ENCODE measurements around the gene RPS28. TPM values are rescaled to one million over a fixed set of nuclear protein-coding genes. Genes with fewer than 3 reads are reported as not detected.

Gene RPS28
- total RNA-seq, 1 donor from 2014 or later = 1,119 TPM

- intact Hi-C loops (cut with DNase I) = no loop called here
- DNase-seq = peak; percentile 96
- ATAC-seq (ENCODE audit: poor library complexity) = peak; percentile 72
Measured at GRCh38 chr19:8361921-8362793, 40.9 kb downstream of the RPS28 start.

GRCh38 chr19:8363803-8364771, 42.8 kb downstream of the RPS28 start, which contains the start of gene ANGPTL4:
TSS of gene ANGPTL4 (plus strand) at chr19:8364155. CDS start at chr19:8364322, 167 bp downstream.
- ATAC-seq (ENCODE audit: poor library complexity) = peak; percentile 72
- peak; percentile 89 for DNase-seq
- intact Hi-C loops (cut with DNase I) = no loop called here

- ATAC-seq (ENCODE audit: poor library complexity) (no peak), DNase-seq (no peak)
- intact Hi-C loops (cut with DNase I) = no loop called here
Measured at GRCh38 chr19:8366121-8366581, 44.9 kb downstream of the RPS28 start.

- intact Hi-C loops (cut with DNase I) = no loop called here
- ATAC-seq (ENCODE audit: poor library complexity) (peak; percentile 3), DNase-seq (no peak)
Measured at GRCh38 chr19:8366961-8367326, 45.6 kb downstream of the RPS28 start.

- ATAC-seq (ENCODE audit: poor library complexity) (peak; percentile 60), DNase-seq (peak; percentile 94)
- intact Hi-C loops (cut with DNase I) = no loop called here
Measured at GRCh38 chr19:8367327-8368001, 46.2 kb downstream of the RPS28 start.

- DNase-seq = no peak
- intact Hi-C loops (cut with DNase I) = no loop called here
- ATAC-seq (ENCODE audit: poor library complexity) = no peak
Measured at GRCh38 chr19:8370176-8371010, 49.1 kb downstream of the RPS28 start.

- ATAC-seq (ENCODE audit: poor library complexity) = no peak
- no peak for DNase-seq
- intact Hi-C loops (cut with DNase I) = no loop called here
Measured at GRCh38 chr19:8371011-8371804, 49.9 kb downstream of the RPS28 start.

Other genes starting within 250 kb of the RPS28 start
- gene FBN3, start 171.9 kb upstream of the RPS28 start, total RNA-seq = not detected
- 19.1 TPM for gene CERS4, start 112.1 kb upstream of the RPS28 start, total RNA-seq
- gene CD320, start 13.1 kb upstream of the RPS28 start, total RNA-seq = 34.5 TPM
- gene NDUFA7, start 121 bp upstream of the RPS28 start, total RNA-seq = 127 TPM
- 21.8 TPM for gene KANK3, start 21.8 kb downstream of the RPS28 start, total RNA-seq
- gene ANGPTL4, start 42.7 kb downstream of the RPS28 start, total RNA-seq = 13.9 TPM
- 136 TPM for gene RAB11B, start 68.9 kb downstream of the RPS28 start, total RNA-seq
- 100.0 TPM for gene MARCHF2, start 91.8 kb downstream of the RPS28 start, total RNA-seq
- gene HNRNPM, start 123.5 kb downstream of the RPS28 start, total RNA-seq = 113 TPM
- 0.70 TPM for gene PRAM1, start 181.1 kb downstream of the RPS28 start, total RNA-seq
- 16.1 TPM for gene ZNF414, start 192.7 kb downstream of the RPS28 start, total RNA-seq